GM12878 (cell line): ENCODE results near the gene PCLO.

Experiments
- ATF3 ChIP-seq: IDR thresholded peaks from 2 replicates; pipeline ENCODE4 v1.6.1; 2011; ENCODE audit warnings: low read depth, mild to moderate bottlenecking, low read length, moderate library complexity, borderline replicate concordance; ENCODE audit errors: extremely low read depth
- BMI1 ChIP-seq: fragments of 450-650 bp; IDR thresholded peaks from 2 replicates; pipeline ENCODE4 v1.6.1; 2016; ENCODE audit warnings: mild to moderate bottlenecking, moderate library complexity, borderline replicate concordance
- CTCF ChIP-seq, 3 experiments: IDR thresholded peaks in 2 of 3; conservative IDR thresholded peaks in 1 of 3; 2 replicates each; pipeline ENCODE4 v1.5.1; 2011; ENCODE audit warnings: low read depth in 3 of 3, low read length in 3 of 3, mild to moderate bottlenecking in 3 of 3, control low read depth in 2 of 3, moderate library complexity in 2 of 3, inconsistent platforms in 1 of 3, mixed read lengths in 1 of 3; ENCODE audit not compliant: control insufficient read depth in 2 of 3, insufficient read depth in 1 of 3; ENCODE audit errors: extremely low read depth in 1 of 3
- EED ChIP-seq: sonication (generic); IDR thresholded peaks from 2 replicates; pipeline ENCODE4 v1.6.1; 2016; ENCODE audit warnings: antibody characterized with exemption, low read depth
- EP300 ChIP-seq, 2 experiments: fragments of 150-350 bp in 1 of 2; IDR thresholded peaks; 2 replicates each; pipeline ENCODE4 v1.6.1; 2011 to 2012; ENCODE audit warnings: low read depth in 2 of 2, low read length in 2 of 2, borderline replicate concordance in 1 of 2, improper control_type of control experiment in 1 of 2, inconsistent platforms in 1 of 2; ENCODE audit not compliant: control insufficient read depth in 1 of 2
- FOXM1 ChIP-seq: IDR thresholded peaks from 2 replicates; pipeline ENCODE4 v1.6.1; 2012; ENCODE audit warnings: low read depth, mild to moderate bottlenecking, inconsistent platforms, low read length, moderate library complexity
- HDAC6 ChIP-seq: fragments of 200-600 bp; sonication (generic); IDR thresholded peaks from one replicate; pipeline ENCODE4 v1.8.0; 2017; ENCODE audit warnings: antibody characterized with exemption; ENCODE audit not compliant: unreplicated experiment
- NFYB ChIP-seq: IDR thresholded peaks from 2 replicates; pipeline ENCODE4 v1.6.1; 2011; ENCODE audit warnings: low read depth, mild to moderate bottlenecking, low read length, improper control_type of control experiment, moderate library complexity; ENCODE audit not compliant: insufficient read depth
- POLR2A ChIP-seq: IDR thresholded peaks from 2 replicates; pipeline ENCODE4 v1.6.1; 2011; ENCODE audit warnings: low read depth, mild to moderate bottlenecking, low read length
- POLR2AphosphoS2 ChIP-seq: IDR thresholded peaks from 2 replicates; pipeline ENCODE4 v1.6.1; 2011; ENCODE audit warnings: low read depth, mild to moderate bottlenecking, low read length, improper control_type of control experiment, moderate library complexity
- RBBP5 ChIP-seq: fragments of 200-600 bp; sonication (generic); conservative IDR thresholded peaks from 2 replicates; pipeline ENCODE4 v1.6.1; 2016
- TF ChIP-seq, protein P1 (sequence below): IDR thresholded peaks from 2 replicates; pipeline ENCODE4 v1.6.1; 2012; ENCODE audit warnings: low read depth, low read length, improper control_type of control experiment
- TF ChIP-seq, protein P2 (sequence below): IDR thresholded peaks from 2 replicates; pipeline ENCODE4 v1.6.1; 2011; ENCODE audit warnings: low read depth, low read length, improper control_type of control experiment, borderline replicate concordance
- TF ChIP-seq, protein P3 (sequence below): IDR thresholded peaks from 2 replicates; pipeline ENCODE4 v1.6.1; 2012; ENCODE audit warnings: mild to moderate bottlenecking, low read depth, low read length

DNA sequence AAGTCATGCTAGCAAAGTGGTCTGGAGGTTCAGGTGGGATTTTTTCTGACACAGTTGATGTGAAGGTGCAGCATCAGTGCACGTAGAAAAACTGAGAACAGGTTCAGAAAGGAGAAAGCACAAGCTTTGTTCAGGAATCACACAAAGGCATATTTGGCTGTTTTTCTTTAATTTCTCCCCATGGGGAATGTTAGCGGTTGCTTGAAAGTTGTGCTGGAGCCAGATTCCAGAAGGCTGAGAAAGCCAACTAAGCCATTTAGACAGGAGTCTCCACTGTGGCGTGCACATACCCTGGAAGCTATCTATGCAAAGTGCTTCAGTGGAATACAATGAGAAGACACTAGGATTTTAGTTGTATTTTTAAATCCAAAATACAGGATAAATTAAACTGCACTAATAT lies 201.4 kb downstream of the PCLO start:
- TF ChIP-seq HDAC6 (no peak), POLR2A (no peak), BMI1 (no peak), CTCF (IDR thresholded peaks at IDR 0.05 in 2 of 3, conservative IDR thresholded peaks at IDR 0.05 in 1 of 3; ENCODE audit: control insufficient read depth in 2 of 3, extremely low read depth in 1 of 3, insufficient read depth in 1 of 3, low read depth in 3 of 3, low read length in 3 of 3) (no peak), FOXM1 (no peak), EP300 (IDR thresholded peaks at IDR 0.05; ENCODE audit: borderline replicate concordance in 1 of 2, control insufficient read depth in 1 of 2, low read depth in 2 of 2, low read length in 2 of 2) (no peak), RBBP5 (no peak), EED (no peak), NFYB (no peak), POLR2AphosphoS2 (no peak), ATF3 (no peak)
- TF ChIP-seq, protein P1, sequence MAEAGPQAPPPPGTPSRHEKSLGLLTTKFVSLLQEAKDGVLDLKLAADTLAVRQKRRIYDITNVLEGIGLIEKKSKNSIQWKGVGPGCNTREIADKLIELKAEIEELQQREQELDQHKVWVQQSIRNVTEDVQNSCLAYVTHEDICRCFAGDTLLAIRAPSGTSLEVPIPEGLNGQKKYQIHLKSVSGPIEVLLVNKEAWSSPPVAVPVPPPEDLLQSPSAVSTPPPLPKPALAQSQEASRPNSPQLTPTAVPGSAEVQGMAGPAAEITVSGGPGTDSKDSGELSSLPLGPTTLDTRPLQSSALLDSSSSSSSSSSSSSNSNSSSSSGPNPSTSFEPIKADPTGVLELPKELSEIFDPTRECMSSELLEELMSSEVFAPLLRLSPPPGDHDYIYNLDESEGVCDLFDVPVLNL: no peak
- TF ChIP-seq, protein P2, sequence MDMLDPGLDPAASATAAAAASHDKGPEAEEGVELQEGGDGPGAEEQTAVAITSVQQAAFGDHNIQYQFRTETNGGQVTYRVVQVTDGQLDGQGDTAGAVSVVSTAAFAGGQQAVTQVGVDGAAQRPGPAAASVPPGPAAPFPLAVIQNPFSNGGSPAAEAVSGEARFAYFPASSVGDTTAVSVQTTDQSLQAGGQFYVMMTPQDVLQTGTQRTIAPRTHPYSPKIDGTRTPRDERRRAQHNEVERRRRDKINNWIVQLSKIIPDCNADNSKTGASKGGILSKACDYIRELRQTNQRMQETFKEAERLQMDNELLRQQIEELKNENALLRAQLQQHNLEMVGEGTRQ: no peak
- TF ChIP-seq, protein P3, sequence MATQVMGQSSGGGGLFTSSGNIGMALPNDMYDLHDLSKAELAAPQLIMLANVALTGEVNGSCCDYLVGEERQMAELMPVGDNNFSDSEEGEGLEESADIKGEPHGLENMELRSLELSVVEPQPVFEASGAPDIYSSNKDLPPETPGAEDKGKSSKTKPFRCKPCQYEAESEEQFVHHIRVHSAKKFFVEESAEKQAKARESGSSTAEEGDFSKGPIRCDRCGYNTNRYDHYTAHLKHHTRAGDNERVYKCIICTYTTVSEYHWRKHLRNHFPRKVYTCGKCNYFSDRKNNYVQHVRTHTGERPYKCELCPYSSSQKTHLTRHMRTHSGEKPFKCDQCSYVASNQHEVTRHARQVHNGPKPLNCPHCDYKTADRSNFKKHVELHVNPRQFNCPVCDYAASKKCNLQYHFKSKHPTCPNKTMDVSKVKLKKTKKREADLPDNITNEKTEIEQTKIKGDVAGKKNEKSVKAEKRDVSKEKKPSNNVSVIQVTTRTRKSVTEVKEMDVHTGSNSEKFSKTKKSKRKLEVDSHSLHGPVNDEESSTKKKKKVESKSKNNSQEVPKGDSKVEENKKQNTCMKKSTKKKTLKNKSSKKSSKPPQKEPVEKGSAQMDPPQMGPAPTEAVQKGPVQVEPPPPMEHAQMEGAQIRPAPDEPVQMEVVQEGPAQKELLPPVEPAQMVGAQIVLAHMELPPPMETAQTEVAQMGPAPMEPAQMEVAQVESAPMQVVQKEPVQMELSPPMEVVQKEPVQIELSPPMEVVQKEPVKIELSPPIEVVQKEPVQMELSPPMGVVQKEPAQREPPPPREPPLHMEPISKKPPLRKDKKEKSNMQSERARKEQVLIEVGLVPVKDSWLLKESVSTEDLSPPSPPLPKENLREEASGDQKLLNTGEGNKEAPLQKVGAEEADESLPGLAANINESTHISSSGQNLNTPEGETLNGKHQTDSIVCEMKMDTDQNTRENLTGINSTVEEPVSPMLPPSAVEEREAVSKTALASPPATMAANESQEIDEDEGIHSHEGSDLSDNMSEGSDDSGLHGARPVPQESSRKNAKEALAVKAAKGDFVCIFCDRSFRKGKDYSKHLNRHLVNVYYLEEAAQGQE: no peak
